SH-SY5Y (cell line): ENCODE measurements around the gene MPC1.

ENCODE experiments used
- GATA2 ChIP-seq: IDR thresholded peaks from 2 replicates; pipeline ENCODE4 v1.6.1; 2011; ENCODE audit warnings: mild to moderate bottlenecking, low read depth, low read length
- GATA3 ChIP-seq: IDR thresholded peaks from 2 replicates; pipeline ENCODE4 v1.6.1; 2011; ENCODE audit warnings: low read depth, mild to moderate bottlenecking, low read length, moderate library complexity

GRCh38 chr6:166364456-166364855 lies 18.3 kb downstream of the MPC1 start:
- TF ChIP-seq GATA3 (no peak), GATA2 (no peak)
